ENCODE measurements around the gene NHSL2. TPM values are rescaled to one million over a fixed set of nuclear protein-coding genes. Genes with fewer than 3 reads are reported as not detected.
"Not testable (repeated sequence)": the region's sequence is repeated elsewhere in the genome, so short reads cannot be mapped to it uniquely, and the experiment has no call there.

Gene NHSL2
- total RNA-seq, 1 donor from 2014 or later, result 6.7 TPM

DNA sequence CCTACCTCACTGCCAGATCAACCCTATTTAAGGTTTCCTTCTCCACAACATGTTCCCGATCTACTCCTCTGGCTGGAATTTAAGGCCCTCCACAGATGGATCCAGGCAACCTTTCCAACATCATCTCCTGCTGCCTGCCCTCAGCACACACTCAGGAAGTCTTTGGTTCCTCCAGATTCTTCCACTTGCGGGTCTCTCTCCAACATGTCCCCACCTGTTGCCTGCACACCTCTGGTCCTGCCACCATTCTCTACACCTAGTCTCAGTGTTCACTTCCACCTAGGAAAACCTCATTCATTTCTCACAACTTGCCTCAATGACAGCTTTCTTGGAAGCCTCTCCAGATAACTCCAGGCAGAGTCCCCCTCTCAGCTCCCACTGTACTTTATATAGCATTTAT lies 140.9 kb downstream of the NHSL2 start:
- intact Hi-C loops (cut with DNase I), result no loop called here
- peak; percentile 19 for DNase-seq (ENCODE audit: low spot score)

GRCh38 chrX:72052415-72053090 lies 141.9 kb downstream of the NHSL2 start:
- intact Hi-C loops (cut with DNase I), result no loop called here
- peak; percentile 19 for DNase-seq (ENCODE audit: low spot score)

GRCh38 chrX:72053508-72053907 lies 142.9 kb downstream of the NHSL2 start:
- DNase-seq (ENCODE audit: low spot score), result no peak
- intact Hi-C loops (cut with DNase I), result no loop called here

DNA sequence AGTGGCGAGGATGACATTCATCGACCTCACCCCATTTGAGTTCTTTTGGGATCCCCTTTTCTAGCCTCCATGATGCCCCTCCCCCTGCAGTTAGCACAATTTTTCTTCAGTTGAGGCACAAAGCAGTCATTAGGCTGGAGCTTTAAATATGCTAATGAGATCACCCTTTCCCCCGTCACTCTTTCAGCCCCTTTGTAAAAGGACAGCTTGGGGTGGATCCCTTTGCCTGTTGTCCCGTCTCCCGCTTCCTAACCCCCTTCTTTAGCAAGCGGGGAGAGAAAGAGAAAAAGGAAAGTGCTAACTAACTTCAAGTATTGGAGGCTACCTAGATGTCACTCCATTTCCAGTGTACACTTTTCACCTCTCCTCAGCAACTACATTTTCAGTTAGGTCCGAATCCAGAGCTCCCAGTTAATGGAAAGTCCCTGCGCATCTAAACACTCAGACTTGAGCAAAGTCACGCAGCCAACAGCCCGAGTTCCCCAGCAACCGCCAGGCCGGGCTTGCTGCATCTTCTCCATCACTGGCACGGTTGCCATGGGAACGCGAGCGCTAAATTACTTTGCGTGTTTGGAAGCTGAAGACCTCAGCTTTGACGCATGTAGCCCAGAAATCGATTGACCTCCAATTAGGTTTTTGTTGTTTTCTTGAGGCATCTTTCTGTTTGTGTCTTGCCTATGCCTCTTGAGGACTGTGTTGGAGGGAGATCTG lies 144.3 kb downstream of the NHSL2 start:
- no peak for DNase-seq (ENCODE audit: low spot score)
- intact Hi-C loops (cut with DNase I), result no loop called here

- intact Hi-C loops (cut with DNase I), result no loop called here
- no peak for DNase-seq (ENCODE audit: low spot score)
These were observed 146.7 kb downstream of the NHSL2 start for GRCh38 chrX:72057331-72057730.

GRCh38 chrX:72057849-72058248 lies 147.2 kb downstream of the NHSL2 start:
- intact Hi-C loops (cut with DNase I), result no loop called here
- no peak for DNase-seq (ENCODE audit: low spot score)

DNA sequence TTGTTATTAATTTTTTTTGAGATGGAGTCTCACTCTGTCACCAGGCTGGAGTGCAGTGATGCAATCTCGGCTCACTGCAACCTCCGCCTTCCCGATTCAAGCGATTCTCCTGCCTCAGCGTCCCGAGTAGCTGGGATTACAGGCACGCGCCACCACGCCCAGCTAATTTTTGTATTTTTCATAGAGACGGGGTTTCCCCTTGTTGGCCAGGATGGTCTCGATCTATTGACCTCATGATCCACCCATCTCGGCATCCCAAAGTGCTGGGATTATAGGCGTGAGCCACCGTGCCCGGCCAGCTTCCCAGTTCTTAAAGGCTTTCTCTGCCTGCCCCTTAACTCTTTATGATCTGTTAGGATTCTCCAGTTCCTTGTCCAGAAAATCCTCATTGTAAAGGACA lies 147.7 kb downstream of the NHSL2 start:
- intact Hi-C loops (cut with DNase I); DNase-seq (ENCODE audit: low spot score): not testable (repeated sequence)

GRCh38 chrX:72060196-72060920 lies 149.7 kb downstream of the NHSL2 start:
- DNase-seq (ENCODE audit: low spot score), result peak; percentile 14
- intact Hi-C loops (cut with DNase I), result no loop called here

GRCh38 chrX:72060921-72061490 lies 150.4 kb downstream of the NHSL2 start:
- no peak for DNase-seq (ENCODE audit: low spot score)
- intact Hi-C loops (cut with DNase I), result no loop called here

DNA sequence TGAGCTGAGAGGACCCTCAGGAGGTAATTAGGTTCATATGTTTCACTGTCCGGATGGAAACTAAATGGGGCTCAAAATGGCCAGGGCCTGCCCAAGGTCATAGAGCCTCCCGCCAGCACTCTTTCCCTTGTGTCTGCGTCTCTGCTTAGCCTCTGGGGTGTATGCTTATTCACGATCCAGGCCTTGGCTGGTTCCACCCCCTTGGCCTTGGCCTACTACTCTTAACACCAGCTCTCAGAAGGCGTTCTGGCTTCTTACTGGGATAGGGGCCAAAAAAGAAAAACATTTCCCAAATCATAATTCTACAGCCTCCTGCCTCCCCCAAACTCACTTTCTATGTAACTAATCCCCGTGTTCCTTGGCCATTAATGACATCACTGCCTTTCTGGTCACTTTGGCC lies 152.3 kb downstream of the NHSL2 start:
- intact Hi-C loops (cut with DNase I), result no loop called here
- DNase-seq (ENCODE audit: low spot score), result no peak

DNA sequence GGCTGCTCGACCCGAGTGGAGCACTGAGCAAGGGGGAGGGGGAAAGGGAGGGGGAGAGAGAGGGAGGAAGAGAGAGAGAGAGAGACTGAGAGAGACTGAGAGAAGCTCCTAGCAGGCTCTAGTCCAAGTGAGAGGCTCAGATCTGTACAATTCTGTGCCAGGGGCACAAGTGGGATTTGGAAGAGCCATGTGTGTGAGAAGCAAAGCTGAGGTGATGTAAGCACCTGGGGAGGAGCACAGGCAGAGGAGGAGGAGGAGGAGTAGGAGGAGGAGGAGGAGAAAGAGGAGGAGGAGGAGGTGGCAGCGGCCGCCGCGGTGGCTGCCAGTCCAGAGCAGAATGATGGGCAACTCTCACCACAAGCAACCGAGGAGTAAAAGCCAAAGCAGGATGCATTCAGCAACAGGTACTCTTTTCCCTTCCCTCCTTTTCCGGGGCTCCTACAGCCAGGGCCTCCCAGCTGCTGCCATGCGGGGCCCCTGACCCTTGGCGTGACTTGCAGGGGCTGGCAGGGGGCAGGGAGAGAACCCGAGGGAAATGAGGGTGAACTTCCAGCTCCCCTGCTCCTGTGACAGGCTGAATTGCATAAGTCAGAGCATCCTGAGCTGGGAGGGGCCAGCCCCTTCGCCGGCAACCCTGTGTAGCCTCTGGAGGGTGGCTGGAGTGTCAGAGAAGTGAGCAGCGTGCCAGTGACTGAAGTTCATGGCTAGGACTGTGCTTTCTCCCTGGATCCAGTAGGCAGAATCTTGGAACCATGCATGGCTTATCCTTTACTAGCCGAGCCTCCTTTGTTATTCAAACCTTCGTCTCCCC lies 158.9 kb downstream of the NHSL2 start:
- intact Hi-C loops (cut with DNase I), result no loop called here
- DNase-seq (ENCODE audit: low spot score), result no peak

DNA sequence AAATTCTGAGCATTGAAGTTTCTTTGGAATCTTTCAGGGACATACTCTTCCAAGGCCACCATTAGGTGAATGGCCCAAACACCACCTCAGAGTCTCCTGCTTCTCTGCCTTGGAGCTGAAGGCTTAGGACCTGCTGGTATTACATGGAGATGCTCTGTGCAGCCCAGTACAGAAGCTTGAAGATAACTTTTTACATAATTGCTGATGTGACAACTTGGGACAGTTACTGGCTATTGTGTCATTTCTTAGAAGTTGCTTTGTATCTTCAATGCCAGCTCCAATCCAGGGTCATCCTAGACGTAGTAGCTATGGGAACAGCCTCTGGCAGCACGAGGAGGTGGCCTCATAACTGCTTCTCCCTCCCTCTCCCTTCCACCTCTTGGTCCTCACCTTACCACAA lies 160.6 kb downstream of the NHSL2 start:
- intact Hi-C loops (cut with DNase I), result no loop called here
- DNase-seq (ENCODE audit: low spot score), result no peak

DNA sequence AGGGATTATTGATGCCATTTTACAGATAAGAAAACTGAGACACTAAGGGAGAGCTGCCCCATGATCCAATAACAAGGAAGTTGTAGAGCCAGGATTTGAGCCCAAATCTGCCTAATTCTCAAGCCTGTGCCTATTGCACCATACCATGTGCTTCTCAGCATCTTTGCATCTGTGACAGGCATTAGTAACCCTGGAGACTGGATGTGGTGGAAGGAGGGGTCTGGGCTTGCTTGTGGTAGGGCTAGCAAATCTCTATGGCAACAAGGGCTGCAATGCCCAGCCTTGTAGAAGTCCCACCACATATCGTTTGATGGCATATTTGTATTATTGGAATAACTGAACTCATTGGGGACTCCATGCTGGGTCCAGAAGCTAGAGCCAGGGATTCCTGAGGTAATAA lies 163.0 kb downstream of the NHSL2 start:
- DNase-seq (ENCODE audit: low spot score), result no peak
- intact Hi-C loops (cut with DNase I), result no loop called here

DNA sequence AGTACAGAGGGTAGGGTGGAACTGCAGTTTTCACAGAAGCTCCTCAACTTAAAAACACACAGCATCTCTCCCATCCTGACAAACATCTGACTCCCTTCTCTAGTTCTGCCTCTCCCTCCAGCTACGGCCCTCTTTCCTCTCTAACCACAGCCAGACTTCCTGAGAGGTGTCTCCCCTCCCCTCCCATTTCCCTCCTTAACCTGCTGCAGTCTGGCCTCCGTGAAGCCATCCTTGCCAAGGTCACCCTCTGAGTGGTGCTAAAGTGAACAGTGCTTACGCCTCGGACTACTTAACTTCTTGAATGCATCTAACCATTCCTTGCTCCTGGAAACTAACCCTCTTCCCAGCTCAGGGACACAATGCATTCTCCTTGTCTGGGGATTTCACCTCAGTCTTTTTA lies 167.8 kb downstream of the NHSL2 start:
- intact Hi-C loops (cut with DNase I), result no loop called here

DNA sequence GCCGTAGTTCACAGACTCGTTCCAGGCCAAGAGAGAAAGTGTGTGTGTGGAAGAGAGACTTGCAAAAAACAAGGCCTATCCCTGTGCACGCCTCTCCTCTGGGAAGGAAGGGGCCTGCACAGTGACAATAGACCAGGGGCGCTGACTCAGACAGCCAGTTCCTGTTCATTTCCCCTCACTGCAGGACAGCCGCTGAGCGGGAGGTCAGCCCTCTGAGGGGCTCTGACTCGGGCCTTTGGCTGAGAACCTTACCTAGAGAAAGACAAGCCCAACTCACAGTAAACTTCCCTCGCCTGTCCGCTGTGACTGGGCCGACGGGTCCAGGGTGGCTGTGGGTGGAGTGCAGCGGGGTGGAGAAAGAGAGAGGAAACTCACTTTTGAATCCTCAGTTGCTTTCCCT lies 169.0 kb downstream of the NHSL2 start:
- intact Hi-C loops (cut with DNase I), result loop anchor here (2.0 kb wide), 1 partner anchor 41 kb away; no protein-coding TSS in a partner anchor
- DNase-seq (ENCODE audit: low spot score), result no peak

More for the DNA sequence above, 167.8 kb downstream of the NHSL2 start:
- DNase-seq (ENCODE audit: low spot score), result no peak

DNA sequence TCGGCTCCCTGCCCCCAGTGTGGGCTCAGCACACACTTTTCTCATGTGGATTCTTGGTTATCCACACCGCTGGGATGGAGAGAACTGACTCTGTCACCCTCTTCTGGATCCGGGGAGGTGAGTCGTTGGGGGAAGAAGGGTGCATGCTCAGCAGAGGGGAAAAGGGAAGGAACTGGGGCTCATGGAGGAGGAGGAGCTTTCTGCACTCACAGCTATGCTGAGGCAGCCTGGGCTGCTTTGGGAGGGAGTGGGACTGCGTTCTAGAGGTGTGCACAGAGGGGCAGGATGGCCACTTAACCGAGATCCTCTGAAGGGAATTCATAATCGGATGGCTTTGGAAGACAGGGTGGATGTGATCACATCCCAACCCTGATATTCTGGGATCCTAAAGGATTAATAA lies 169.5 kb downstream of the NHSL2 start:
- no peak for DNase-seq (ENCODE audit: low spot score)
- intact Hi-C loops (cut with DNase I), result loop anchor here (2.0 kb wide), 1 partner anchor 41 kb away; no protein-coding TSS in a partner anchor

- intact Hi-C loops (cut with DNase I), result loop anchor here (2.0 kb wide), 1 partner anchor 40 kb away; no protein-coding TSS in a partner anchor
- no peak for DNase-seq (ENCODE audit: low spot score)
These were observed 170.2 kb downstream of the NHSL2 start for GRCh38 chrX:72080800-72081199.

- DNase-seq (ENCODE audit: low spot score), result no peak
- intact Hi-C loops (cut with DNase I), result loop anchor here (2.0 kb wide), 1 partner anchor 39 kb away; no protein-coding TSS in a partner anchor
These were observed 171.1 kb downstream of the NHSL2 start for GRCh38 chrX:72081605-72082320.

DNA sequence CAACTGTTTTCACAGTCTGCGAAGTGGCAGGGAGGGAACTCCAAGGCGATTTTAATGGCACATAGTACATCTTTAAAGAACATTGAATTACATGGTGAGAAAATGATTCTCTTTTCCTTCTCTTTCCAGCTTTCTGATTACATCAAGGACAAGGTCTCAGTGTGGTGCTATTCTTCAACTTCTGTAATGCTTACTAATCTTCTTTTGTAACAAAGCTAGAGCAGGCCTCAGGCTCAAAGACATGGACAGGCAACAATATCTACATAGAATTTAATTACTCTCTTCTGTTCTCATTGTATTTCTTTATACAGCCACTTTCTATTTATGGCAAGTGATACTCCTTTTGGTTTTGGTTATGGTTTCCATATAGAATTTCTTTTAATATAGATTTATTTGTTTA lies 172.6 kb downstream of the NHSL2 start:
- intact Hi-C loops (cut with DNase I), result no loop called here
- no peak for DNase-seq (ENCODE audit: low spot score)

Measured in cardiac septum (tissue), 1 donor.